K562 (cell line): ENCODE results near the gene DNMBP. TPM values are rescaled to one million over a fixed set of nuclear protein-coding genes. Genes with fewer than 3 reads are reported as not detected.

Experiments
- ATAC-seq: fragments of 200-7000 bp; cut with Tn5 transposase; 3 replicates; pipeline ENCODE4 v1.9.1; 2020; ENCODE audit warnings: moderate library complexity
- BruUV-seq: library from RNA; stranded (reverse); fragments of 400-500 nt; replicated peaks from 2 replicates; lab custom pipeline; 2021; lab: Mats Ljungman, UMichigan
- CTCF ChIA-PET: fragments of 300-600 bp; formaldehyde crosslinking; extraction: SDS; loops from one replicate; lab custom pipeline; 2021; ENCODE audit warnings: low intra/inter-chr PET ratio; lab: Yijun Ruan, JAX
- POLR2A ChIA-PET: fragments of 300-600, 350-650 bp; sonication (Branson Sonifier 250); formaldehyde crosslinking; extraction: SDS; loops from one replicate; lab custom pipeline; 2021; ENCODE audit warnings: antibody characterized with exemption, inconsistent platforms; lab: Yijun Ruan, JAX
- DNase-seq, 4 experiments: peaks; one replicate each; pipeline versions ENCODE4 v3.0.0 to v3.0.0-alpha.2; 2011 to 2018; ENCODE audit warnings: low spot score in 3 of 4, mixed read lengths in 3 of 4; ENCODE audit errors: extremely low read depth in 1 of 4
- FAIRE-seq: peaks from 2 replicates; lab custom pipeline; 2011; peaks lifted over from hg19 to GRCh38; lab: Jason Lieb, UNC
- H2AFZ ChIP-seq: 2 replicates; pipeline ENCODE4 v1.6.0; 2011; ENCODE audit warnings: low read depth, low read length, control low read depth, inconsistent platforms
- H3K27ac ChIP-seq: fragments of 200-600 bp; 3 replicates; pipeline ENCODE4 v1.8.0; 2011; ENCODE audit warnings: low read depth, mild to moderate bottlenecking, control low read depth, inconsistent platforms, low read length, moderate library complexity, mixed read lengths; ENCODE audit errors: extremely low read depth
- H3K27me3 ChIP-seq, 2 experiments: fragments of 300-600 bp in 1 of 2; 2 replicates in 1 of 2; 3 replicates in 1 of 2; pipeline versions ENCODE4 v1.6.0 to v1.8.0; 2011; ENCODE audit warnings: inconsistent platforms in 2 of 2, low read length in 2 of 2, mild to moderate bottlenecking in 1 of 2, mixed read lengths in 1 of 2, moderate library complexity in 1 of 2; ENCODE audit not compliant: control insufficient read depth in 2 of 2, insufficient read depth in 2 of 2
- H3K36me3 ChIP-seq: fragments of 300-600 bp; 3 replicates; pipeline ENCODE4 v1.8.0; 2011; ENCODE audit warnings: mild to moderate bottlenecking, low read length, inconsistent platforms; ENCODE audit not compliant: control insufficient read depth, insufficient read depth
- H3K4me1 ChIP-seq, 2 experiments: fragments of 200-600 bp in 1 of 2; replicated peaks in 1 of 2; 2 replicates in 1 of 2; 3 replicates in 1 of 2; pipeline versions ENCODE4 v1.5.1 to v1.8.0; 2011; ENCODE audit warnings: inconsistent platforms in 2 of 2, low read length in 2 of 2, mild to moderate bottlenecking in 1 of 2, mixed read lengths in 1 of 2, moderate library complexity in 1 of 2; ENCODE audit not compliant: control insufficient read depth in 2 of 2, insufficient read depth in 2 of 2
- H3K4me2 ChIP-seq: 2 replicates; pipeline ENCODE4 v1.6.1; 2011; ENCODE audit warnings: low read length, control low read depth, inconsistent platforms, mixed read lengths; ENCODE audit not compliant: insufficient read depth
- H3K4me3 ChIP-seq: fragments of 200-600 bp; sonication (generic), shearing (Covaris generic); 2 replicates; pipeline ENCODE4 v1.5.1; 2016; ENCODE audit warnings: control low read depth, inconsistent platforms
- H3K79me2 ChIP-seq: fragments of 200-600 bp; 3 replicates; pipeline ENCODE4 v1.8.0; 2011; ENCODE audit warnings: low read length, inconsistent platforms; ENCODE audit not compliant: control insufficient read depth, insufficient read depth
- H3K9ac ChIP-seq, 2 experiments: 2 replicates each; pipeline versions ENCODE4 v1.6.0 to v1.6.1; 2011; ENCODE audit warnings: low read depth in 2 of 2, low read length in 2 of 2, control low read depth in 1 of 2, inconsistent platforms in 1 of 2, mild to moderate bottlenecking in 1 of 2, mixed read lengths in 1 of 2; ENCODE audit not compliant: insufficient read depth in 1 of 2
- H3K9me1 ChIP-seq: one replicate; pipeline ENCODE4 v1.6.0; 2011; ENCODE audit warnings: inconsistent platforms, mild to moderate bottlenecking, low read length, moderate library complexity; ENCODE audit not compliant: control insufficient read depth, insufficient read depth
- H3K9me3 ChIP-seq: replicated peaks from 2 replicates; pipeline ENCODE4 v1.5.1; 2011; ENCODE audit warnings: low read depth, low read length, inconsistent platforms; ENCODE audit not compliant: control insufficient read depth, insufficient read depth
- H4K20me1 ChIP-seq: replicated peaks from 2 replicates; pipeline ENCODE4 v1.6.1; 2011; ENCODE audit warnings: low read length, inconsistent platforms, mixed read lengths; ENCODE audit not compliant: control insufficient read depth, insufficient read depth
- DACH1 ChIP-seq: fragments of 450-650 bp; IDR thresholded peaks from 2 replicates; pipeline ENCODE4 v1.6.1; 2018; ENCODE audit not compliant: partially characterized antibody
- KAT8 ChIP-seq: fragments of 450-650 bp; IDR thresholded peaks from 2 replicates; pipeline ENCODE4 v1.6.1; 2016; ENCODE audit warnings: low read depth, mild to moderate bottlenecking
- MTA1 ChIP-seq: fragments of 450-650 bp; IDR thresholded peaks from 2 replicates; pipeline ENCODE4 v1.6.1; 2017; ENCODE audit warnings: borderline replicate concordance
- PRPF4 ChIP-seq: fragments of 200-400 bp; formaldehyde crosslinking; IDR thresholded peaks from one replicate; pipeline ENCODE4 v1.6.1; 2017; ENCODE audit warnings: low read length, low read depth, mild to moderate bottlenecking; ENCODE audit not compliant: insufficient read depth, poor library complexity, severe bottlenecking
- SRSF1 ChIP-seq: fragments of 200-400 bp; formaldehyde crosslinking; IDR thresholded peaks from 2 replicates; pipeline ENCODE4 v1.6.1; 2017; ENCODE audit warnings: mild to moderate bottlenecking, low read depth, low read length, moderate library complexity
- USF1 ChIP-seq: sonication (generic); formaldehyde crosslinking; IDR thresholded peaks from 2 replicates; pipeline ENCODE4 v1.9.0; 2022; ENCODE audit warnings: mild to moderate bottlenecking, missing genetic modification reagents
- ZEB2 ChIP-seq: fragments of 450-650 bp; IDR thresholded peaks from 2 replicates; pipeline ENCODE4 v1.6.1; 2016
- ZNF133 ChIP-seq: fragments of 250-450 bp; sonication (Bioruptor Pico); IDR thresholded peaks from 2 replicates; pipeline ENCODE4 v1.4.0; 2020; ENCODE audit warnings: mild to moderate bottlenecking
- ZNF668 ChIP-seq: fragments of 250-450 bp; sonication (Bioruptor Pico); IDR thresholded peaks from 2 replicates; pipeline ENCODE4 v1.8.0; 2022; ENCODE audit warnings: mild to moderate bottlenecking, inconsistent platforms
- WGBS: fragments of 100-300 bp; shearing (Covaris generic); methylation state at CpG from one replicate; pipeline ENCODE4 v1.1.6; 2016; ENCODE audit warnings: low coverage, mixed read lengths; ENCODE audit not compliant: insufficient coverage; ENCODE audit errors: missing lambda C conversion rate; 5-methylcytosine and 5-hydroxymethylcytosine counted together
- in situ Hi-C: fragments of 300-500 bp; cut with MboI; formaldehyde crosslinking; loops from 4 replicates; pipeline ENCODE4 v1.15.0; 2018; ENCODE audit warnings: inconsistent platforms, mixed read lengths
- intact Hi-C: fragments of 100-400 bp; cut with micrococcal nuclease; formaldehyde crosslinking; loops from 2 replicates; pipeline ENCODE4 v1.14.2; 2022
- polyA plus RNA-seq, 8 experiments: library from polyadenylated mRNA; depleted of rRNA in 4 of 8; stranded (reverse) in 5 of 8; unstranded in 3 of 8; fragments of >200 nt; fragmentation: Nextera tagmentation in 2 of 8; fragmentation: Illumina TruSeq in 1 of 8; extraction: Ambion mirVana in 2 of 8; extraction: Trizol in 1 of 8; gene quantifications; 2 replicates each; pipeline versions ENCODE4 v1.2.1 to v1.2.3, GENCODE V29; 2011 to 2014; ENCODE audit warnings: inconsistent platforms in 1 of 8, missing spikeins in 1 of 8
- total RNA-seq, 7 experiments: library from RNA; depleted of rRNA in 6 of 7; stranded (reverse); fragments of >200 nt in 6 of 7; fragmentation: Illumina TruSeq in 2 of 7; extraction: Trizol in 2 of 7; gene quantifications; 2 replicates each; pipeline versions ENCODE4 v1.2.1 to v1.2.3, GENCODE V29; 2011 to 2021; ENCODE audit warnings: low replicate concordance in 1 of 7
- TF ChIP-seq, protein P1 (sequence below): fragments of 250-450 bp; sonication (Bioruptor Pico); IDR thresholded peaks from 2 replicates; pipeline ENCODE4 v1.4.0; 2020

Gene DNMBP
- total and polyA plus RNA-seq, 9 of the 15 experiments (the other 6 are each of a cell fraction or from before 2014, with no cell fraction given), result 0.83 to 3.7 (median 2.2) TPM

DNA sequence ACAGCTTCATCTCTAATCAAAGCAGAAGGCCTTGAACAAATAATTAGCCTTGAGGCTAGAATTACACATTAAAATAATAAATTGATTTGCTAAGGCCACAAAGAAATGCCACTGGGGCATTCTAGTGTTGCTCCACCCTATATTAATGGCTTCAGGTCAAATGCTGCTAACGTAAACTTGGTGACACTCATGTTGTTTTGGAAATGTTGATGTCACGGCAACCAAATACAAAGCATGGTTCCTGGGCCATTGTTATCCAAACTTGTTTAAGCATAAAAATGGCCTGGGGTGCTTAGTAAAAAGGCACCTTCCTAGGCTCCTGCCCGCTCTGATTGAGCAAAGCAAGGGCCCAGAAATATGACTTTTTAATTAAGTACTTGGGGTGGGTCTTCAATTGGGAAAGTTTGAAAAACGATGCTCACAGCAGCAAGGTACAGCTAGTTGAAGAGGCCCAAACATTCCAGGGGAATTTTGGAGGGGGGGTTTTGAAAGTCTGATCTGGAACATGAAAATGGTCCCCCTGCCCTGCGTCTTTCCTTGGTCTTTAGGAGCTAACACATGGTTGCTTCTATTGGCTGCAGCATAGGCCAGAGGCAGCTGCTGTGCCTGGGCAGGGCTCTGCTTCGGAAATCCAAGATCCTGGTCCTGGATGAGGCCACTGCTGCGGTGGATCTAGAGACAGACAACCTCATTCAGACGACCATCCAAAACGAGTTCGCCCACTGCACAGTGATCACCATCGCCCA, 159.6 kb downstream of the DNMBP start:
- in situ Hi-C loops (no loop called here), intact Hi-C loops (no loop called here)
- Histone ChIP-seq H3K36me3 (no peaks in the 10 kb centered on the region), H3K79me2 (no peaks in the 10 kb centered on the region), H3K9me1 (no peaks in the 10 kb centered on the region), H3K9me3 (no peaks in the 10 kb centered on the region), H3K4me2 (no peak overlapping the region), H3K4me3 (no peak overlapping the region), H3K27ac (no peak overlapping the region), H3K9ac (no peak overlapping the region), H3K4me1 (no peaks in the 10 kb centered on the region), H2AFZ (no peak overlapping the region), H4K20me1 (no peaks in the 10 kb centered on the region), H3K27me3 (peaks cover 6 to 28% of the 10 kb centered on the region in 2 experiments; a peak in 3 of 5 replicates)
- POLR2A ChIA-PET, result interaction anchor here (0.7 to 1.5 kb wide), 4 partner anchors 10 to 669 kb away, joined by 3 to 4 read pairs (median 3); no protein-coding TSS in a partner anchor
- TF ChIP-seq, protein P1, sequence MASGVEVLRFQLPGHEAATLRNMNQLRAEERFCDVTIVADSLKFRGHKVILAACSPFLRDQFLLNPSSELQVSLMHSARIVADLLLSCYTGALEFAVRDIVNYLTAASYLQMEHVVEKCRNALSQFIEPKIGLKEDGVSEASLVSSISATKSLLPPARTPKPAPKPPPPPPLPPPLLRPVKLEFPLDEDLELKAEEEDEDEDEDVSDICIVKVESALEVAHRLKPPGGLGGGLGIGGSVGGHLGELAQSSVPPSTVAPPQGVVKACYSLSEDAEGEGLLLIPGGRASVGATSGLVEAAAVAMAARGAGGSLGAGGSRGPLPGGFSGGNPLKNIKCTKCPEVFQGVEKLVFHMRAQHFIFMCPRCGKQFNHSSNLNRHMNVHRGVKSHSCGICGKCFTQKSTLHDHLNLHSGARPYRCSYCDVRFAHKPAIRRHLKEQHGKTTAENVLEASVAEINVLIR (CRISPR knock-in tag), result no peak
- TF ChIP-seq PRPF4, result no peak
- no peak for TF ChIP-seq DACH1
- TF ChIP-seq ZNF668 (CRISPR knock-in tag), result no peak
- TF ChIP-seq USF1 (CRISPR knock-in tag), result no peak
- TF ChIP-seq MTA1, result no peak
- no peak for TF ChIP-seq ZNF133 (CRISPR knock-in tag)
- no peak for TF ChIP-seq KAT8
- no peak for TF ChIP-seq ZEB2
- TF ChIP-seq SRSF1, result no peak
- CTCF ChIA-PET, result no interaction called here
- FAIRE-seq (no peak), DNase-seq (no peak), ATAC-seq (no peak)
- WGBS, result 4% methylated on average over 11 of the region's 11 CpGs
- no TSS peak for BruUV-seq
